ENCODE measurements around the gene KCNG2. TPM values are rescaled to one million over a fixed set of nuclear protein-coding genes. Genes with fewer than 3 reads are reported as not detected.

Gene KCNG2
- polyA plus RNA-seq, 1 of the 3 experiments (the other 2 are of a cell fraction), result not detected

GRCh38 chr18:79819968-79820351 lies 22.2 kb downstream of the KCNG2 start (continued):
- no peak for TF ChIP-seq ZBTB33 (IDR thresholded peaks at IDR 0.05; ENCODE audit: borderline replicate concordance, low read depth)
- no peak for TF ChIP-seq TAF1 (IDR thresholded peaks at IDR 0.05; ENCODE audit: borderline replicate concordance, low read depth, low read length)
- no peak for TF ChIP-seq POLR2AphosphoS5 (IDR thresholded peaks at IDR 0.05; ENCODE audit: low read depth, low read length)
- TF ChIP-seq MAX (IDR thresholded peaks at IDR 0.05; ENCODE audit: low read depth), result no peak
- TF ChIP-seq TEAD4 (IDR thresholded peaks at IDR 0.05; ENCODE audit: borderline replicate concordance, insufficient read depth), result no peak
- no peak for TF ChIP-seq YY1 (IDR thresholded peaks at IDR 0.05; ENCODE audit: low read depth)

- no peaks in the 10 kb centered on the region for H3K9me2 ChIP-seq
- no peak overlapping the region for H2AFZ ChIP-seq (ENCODE audit: low read depth)
- no peak overlapping the region for H3K4me2 ChIP-seq
- ChIA-PET POLR2A (no interaction called here), CTCF (no interaction called here)
- no peaks in the 10 kb centered on the region for H3K79me2 ChIP-seq (ENCODE audit: insufficient read depth)
- H3K27ac ChIP-seq (ENCODE audit: low read depth in 2 of 2, low read length in 1 of 2), result no peak overlapping the region
- TF ChIP-seq NFIC (IDR thresholded peaks at IDR 0.05; ENCODE audit: borderline replicate concordance) (no peak), JUND (IDR thresholded peaks at IDR 0.05) (no peak), TAF1 (IDR thresholded peaks at IDR 0.05; ENCODE audit: borderline replicate concordance, low read depth, low read length) (no peak), TEAD4 (IDR thresholded peaks at IDR 0.05; ENCODE audit: borderline replicate concordance, insufficient read depth) (no peak), GATA2 (CRISPR knock-in tag; IDR thresholded peaks at IDR 0.05) (no peak), RFX5 (IDR thresholded peaks at IDR 0.05; ENCODE audit: low read length) (no peak), FOXJ3 (CRISPR knock-in tag; IDR thresholded peaks at IDR 0.05) (no peak), SIN3A (IDR thresholded peaks at IDR 0.05; ENCODE audit: borderline replicate concordance, low read depth, low read length) (no peak), RXRA (IDR thresholded peaks at IDR 0.05; ENCODE audit: borderline replicate concordance, low read depth) (no peak), GABPA (IDR thresholded peaks at IDR 0.05; ENCODE audit: low read depth) (no peak), NRF1 (IDR thresholded peaks at IDR 0.05; ENCODE audit: low read depth, low read length) (no peak), RCOR1 (IDR thresholded peaks at IDR 0.05; ENCODE audit: low read length) (no peak)
- TF ChIP-seq, protein P1, sequence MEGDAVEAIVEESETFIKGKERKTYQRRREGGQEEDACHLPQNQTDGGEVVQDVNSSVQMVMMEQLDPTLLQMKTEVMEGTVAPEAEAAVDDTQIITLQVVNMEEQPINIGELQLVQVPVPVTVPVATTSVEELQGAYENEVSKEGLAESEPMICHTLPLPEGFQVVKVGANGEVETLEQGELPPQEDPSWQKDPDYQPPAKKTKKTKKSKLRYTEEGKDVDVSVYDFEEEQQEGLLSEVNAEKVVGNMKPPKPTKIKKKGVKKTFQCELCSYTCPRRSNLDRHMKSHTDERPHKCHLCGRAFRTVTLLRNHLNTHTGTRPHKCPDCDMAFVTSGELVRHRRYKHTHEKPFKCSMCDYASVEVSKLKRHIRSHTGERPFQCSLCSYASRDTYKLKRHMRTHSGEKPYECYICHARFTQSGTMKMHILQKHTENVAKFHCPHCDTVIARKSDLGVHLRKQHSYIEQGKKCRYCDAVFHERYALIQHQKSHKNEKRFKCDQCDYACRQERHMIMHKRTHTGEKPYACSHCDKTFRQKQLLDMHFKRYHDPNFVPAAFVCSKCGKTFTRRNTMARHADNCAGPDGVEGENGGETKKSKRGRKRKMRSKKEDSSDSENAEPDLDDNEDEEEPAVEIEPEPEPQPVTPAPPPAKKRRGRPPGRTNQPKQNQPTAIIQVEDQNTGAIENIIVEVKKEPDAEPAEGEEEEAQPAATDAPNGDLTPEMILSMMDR (IDR thresholded peaks at IDR 0.05), result no peak
- no peak overlapping the region for H3K9ac ChIP-seq
- H3F3A ChIP-seq (replicated peaks; ENCODE audit: insufficient read depth), result no peaks in the 10 kb centered on the region
- H3K4me3 ChIP-seq (ENCODE audit: low read depth in 2 of 2, low read length in 1 of 2), result no peak overlapping the region
- no peak for DNase-seq
- no peaks in the 10 kb centered on the region for H4K20me1 ChIP-seq (ENCODE audit: insufficient read depth)
- no peaks in the 10 kb centered on the region for H3K9me3 ChIP-seq
- peaks cover 70% of the 10 kb centered on the region for H3K27me3 ChIP-seq (ENCODE audit: insufficient read depth)
- 61% methylated on average over 12 of the region's 12 CpGs for WGBS (ENCODE audit: low lambda C conversion rate)
- H3K4me1 ChIP-seq (ENCODE audit: control insufficient read depth in 1 of 2, insufficient read depth in 2 of 2, low read depth in 1 of 2, low read length in 1 of 2), result no peaks in the 10 kb centered on the region; a peak in 1 of 4 replicates
- no peaks in the 10 kb centered on the region for H3K36me3 ChIP-seq (replicated peaks in 1 of 2; ENCODE audit: control insufficient read depth in 1 of 2, insufficient read depth in 2 of 2, low read length in 1 of 2)
Measured at GRCh38 chr18:79823120-79823519, 25.4 kb downstream of the KCNG2 start.

Data from SK-N-SH (cell line).